Stimulated activated CD8-positive, alpha-beta memory T cell treated with anti-CD3 and anti-CD28 coated beads, Interleukin-4, amount 100 ng/mL, for 48 hours (primary cell): ENCODE data around the gene SPDYE2.
"Not testable (repeated sequence)": the region's sequence is repeated elsewhere in the genome, so short reads cannot be mapped to it uniquely, and the experiment has no call there.

Experiments
- DNase-seq: peaks from one replicate; pipeline ENCODE4 v3.0.0-alpha.2; 2020

SPDYE2 gene

DNA sequence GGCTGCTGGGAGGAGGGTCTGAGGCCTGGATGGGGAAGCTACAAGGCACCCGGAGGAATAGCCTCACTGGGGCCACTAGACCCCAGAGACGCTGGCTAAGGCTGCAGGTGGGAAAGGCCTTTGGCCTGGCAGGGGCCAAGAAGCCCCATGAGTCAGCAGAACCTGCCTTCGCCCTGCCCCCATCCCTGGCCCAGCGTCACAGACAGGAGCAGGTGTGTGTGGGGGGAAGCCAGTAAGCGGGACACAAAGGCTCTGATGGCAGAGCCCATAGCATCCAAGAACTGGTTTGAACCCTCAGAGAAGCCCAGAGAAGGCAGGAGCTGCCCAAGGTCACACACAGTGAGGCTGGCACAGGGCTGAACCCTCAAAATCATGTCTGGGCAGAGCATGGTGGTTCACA is 55.8 kb downstream of the SPDYE2 start:
- DNase-seq = not testable (repeated sequence)

DNA sequence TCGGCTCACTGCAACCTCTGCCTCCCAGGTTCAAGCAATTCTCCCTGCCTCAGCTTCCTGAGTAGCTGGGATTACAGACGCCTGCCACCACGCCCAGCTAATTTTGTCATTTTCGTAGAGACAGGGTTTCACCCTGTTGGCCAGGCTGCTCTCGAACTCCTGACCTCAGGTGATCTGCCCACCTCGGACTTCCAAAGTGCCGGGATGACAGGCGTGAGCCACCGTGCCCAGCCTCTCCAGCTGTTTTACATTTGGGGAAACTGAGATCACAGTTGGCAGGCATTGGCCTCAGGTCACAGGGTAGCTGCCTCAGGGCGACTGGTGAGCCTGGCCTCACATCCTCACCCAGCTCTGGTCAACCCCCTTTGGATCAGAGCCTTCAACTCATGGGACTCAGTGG is 58.7 kb downstream of the SPDYE2 start:
- not testable (repeated sequence) for DNase-seq

DNA sequence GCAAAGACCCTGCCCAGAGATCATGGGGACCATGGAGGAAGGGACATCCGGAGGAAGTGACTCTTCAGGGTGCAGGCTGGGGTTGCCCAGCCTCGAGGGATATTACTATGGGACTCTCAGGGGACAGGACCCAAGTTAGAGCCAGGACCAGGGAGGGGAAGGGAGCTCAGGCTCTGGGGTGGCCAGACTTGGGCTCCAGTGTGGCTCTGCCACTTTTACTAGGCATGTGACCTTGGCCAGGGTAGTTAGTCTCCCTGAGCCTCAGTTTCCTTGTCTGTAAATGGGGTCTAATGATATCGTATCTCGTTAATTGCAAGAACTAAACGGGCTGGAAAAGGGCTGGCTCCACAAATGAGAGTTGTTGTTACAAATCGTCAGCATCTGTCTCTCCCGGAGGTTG is 59.4 kb downstream of the SPDYE2 start:
- DNase-seq = not testable (repeated sequence)

DNA sequence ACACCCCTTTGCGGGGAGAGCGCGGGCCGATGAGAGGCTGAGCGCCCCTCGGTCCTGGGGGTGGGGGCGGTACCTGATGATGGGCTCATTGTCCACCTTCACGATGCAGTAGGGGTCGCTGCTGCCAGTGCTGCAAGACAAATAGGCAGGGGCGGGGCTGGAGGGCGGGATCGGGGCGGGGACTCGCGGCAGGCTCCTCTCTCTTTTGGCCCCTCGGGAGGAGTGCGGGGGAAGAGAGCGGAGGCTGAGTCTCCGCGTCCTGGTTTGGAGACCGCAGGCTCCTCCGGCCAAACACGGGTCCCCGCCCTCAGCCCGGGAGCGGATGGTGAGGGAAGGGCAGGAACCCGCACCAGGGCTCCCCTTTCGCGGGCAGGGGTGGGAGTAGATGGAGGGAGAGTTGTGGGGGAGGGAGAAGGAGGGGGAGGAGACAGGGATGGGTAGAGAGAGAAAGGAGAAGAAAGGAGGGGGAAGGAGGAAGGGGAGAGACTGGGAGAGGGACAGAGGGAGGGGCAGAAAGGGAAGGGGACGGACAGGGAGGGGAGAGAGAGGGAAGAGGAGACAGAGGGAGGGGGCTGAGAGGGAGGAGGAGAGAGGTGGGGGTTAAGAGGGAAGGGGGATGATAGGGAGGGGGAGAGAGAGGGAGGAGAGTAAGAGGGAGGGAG is 60.1 kb downstream of the SPDYE2 start:
- DNase-seq = not testable (repeated sequence)

DNA sequence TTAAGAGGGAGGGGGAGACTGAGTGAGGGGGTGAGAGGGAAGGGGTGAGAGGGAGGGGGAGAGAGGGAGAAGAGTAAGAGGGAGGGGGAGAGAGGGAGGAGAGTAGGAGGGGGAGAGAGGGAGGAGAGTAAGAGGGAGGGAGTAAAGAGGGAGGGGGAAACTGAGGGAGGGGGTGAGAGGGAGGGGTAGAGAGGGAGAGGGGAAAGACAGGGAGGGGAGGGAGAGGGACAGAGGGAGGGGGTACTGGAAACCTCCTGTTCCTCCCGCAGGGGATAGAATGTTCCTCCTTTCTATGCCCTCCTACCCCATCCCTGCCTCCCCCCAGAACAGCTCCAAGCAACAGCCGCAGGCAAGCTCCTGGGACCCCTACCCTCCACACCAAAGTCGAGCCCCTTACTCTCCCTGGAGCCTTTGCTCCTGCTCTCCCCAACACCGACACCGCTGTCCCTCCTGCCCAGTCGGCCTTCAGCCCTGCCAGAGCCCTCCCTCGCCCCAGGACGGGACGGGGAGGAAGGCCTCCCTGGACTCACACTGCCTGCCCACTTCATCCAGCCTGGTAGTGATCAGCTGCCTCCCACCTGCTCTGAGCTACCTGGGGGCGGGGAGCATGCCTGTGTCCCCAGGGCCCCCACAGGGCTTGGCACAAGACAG is 60.8 kb downstream of the SPDYE2 start:
- not testable (repeated sequence) for DNase-seq
